Measurements from ENCODE around the gene ABHD12.
"Not testable (repeated sequence)": the region's sequence is repeated elsewhere in the genome, so short reads cannot be mapped to it uniquely, and the experiment has no call there.

The ABHD12 gene

DNA sequence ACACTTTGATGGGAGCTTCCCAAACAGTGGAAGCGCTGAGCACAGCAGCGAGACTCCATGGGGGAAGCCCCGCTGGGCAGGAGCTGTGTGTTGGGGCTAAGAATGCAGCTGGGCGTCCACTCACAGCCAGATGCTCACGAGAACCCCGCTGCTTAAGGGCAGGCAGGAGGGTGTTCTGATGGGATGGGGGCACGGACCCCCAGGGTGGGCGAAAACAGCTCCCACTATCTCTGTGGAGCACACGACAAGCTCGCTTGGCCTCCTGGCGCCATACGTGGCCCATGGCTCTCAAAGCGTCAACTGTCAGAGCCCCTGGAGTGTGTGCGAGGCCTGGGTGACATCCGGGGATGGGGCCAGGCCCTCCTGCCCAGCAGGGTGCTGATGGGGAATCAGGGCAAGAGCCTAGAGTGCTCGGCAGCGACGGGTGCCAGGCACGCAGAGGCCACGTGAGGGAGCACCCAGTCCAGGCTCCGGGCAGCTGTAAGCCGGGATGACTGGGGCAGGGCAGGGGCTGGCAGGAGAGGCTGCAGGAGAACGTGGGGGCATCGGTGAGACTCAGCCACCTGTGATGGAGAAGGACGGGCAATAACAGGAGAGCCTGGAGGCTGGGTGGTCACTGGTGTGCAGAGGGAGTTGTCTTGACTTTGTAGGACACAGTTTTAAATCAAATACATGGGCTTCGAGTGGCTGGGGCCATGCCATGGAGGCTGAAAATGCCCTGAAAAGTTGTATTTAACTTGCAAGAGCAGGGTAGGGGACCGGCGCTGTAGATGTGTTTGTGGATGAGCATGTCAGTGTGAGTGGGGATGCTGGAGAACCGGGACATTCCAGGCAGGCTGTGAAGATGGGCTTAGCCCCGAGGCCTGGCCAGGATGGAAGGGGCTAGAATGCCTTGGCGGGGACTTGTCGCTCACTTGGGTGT, 115.5 kb downstream of the ABHD12 start:
- DNase-seq = no peak

- DNase-seq = no peak
These were observed 116.2 kb downstream of the ABHD12 start for GRCh38 chr20:25274481-25274880.

DNA sequence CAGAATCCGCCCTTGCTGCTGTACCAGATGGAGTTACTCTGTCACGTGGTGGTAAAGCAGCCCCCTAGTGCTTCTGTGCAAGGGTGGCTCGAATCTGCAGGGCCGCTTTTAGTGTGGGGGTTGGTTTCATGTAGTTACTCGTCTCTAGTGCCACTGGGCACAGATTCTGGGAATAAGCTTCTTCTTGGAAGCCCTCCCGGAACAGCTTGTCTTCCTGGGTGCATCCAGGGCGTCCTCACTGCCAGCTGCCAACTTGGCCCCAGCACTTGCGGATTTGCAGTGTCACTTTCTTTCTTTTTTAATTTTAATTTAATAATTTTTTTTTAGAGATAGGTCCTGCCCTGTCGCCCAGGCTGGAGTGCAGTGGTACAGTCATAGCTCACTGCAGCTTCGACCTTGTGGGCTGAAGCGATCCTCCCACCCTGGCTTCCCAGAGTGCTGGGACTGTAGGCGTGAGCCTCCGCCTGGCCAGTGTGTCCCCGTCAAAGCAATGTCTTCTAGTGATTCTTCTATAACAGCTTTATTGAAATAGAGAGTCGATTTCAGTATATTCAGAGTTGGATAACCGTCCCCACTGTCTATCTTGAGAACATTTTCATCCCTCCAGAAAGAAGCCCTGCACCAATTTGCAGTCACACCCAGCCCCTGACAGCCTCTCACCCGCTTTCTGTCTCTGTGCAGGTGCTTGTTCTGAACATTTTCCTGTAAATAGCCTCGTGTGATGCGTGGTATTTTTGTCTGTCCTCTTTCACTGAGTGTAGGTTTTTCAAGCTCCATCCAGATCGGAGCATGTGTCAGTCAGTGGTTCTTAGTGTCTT, 116.9 kb downstream of the ABHD12 start:
- DNase-seq = no peak

DNA sequence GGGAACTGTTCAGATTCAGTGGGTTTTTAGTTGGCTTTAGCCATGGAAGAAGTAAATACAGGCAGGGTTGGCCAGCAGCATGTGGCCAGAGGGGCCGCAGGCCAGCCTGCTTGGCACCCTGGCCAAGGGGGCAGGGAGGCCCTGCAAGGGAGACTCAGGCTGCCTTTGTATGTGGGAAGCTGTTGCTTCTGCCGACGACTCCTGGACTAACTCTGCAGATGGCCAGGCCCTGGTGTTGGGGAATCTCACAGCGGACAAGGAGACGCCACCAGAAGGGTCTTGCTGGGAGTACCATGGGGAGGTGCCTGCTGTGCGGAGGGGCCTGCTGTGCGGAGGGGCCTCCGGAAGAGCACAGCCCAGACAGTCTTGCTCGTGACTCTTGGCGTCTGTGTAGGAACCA, 117.6 kb downstream of the ABHD12 start:
- no peak for DNase-seq

- no peak for DNase-seq
These were observed 118.2 kb downstream of the ABHD12 start for GRCh38 chr20:25272223-25273000.

- no peak for DNase-seq
These were observed 119.0 kb downstream of the ABHD12 start for GRCh38 chr20:25271486-25272222.

GRCh38 chr20:25270829-25271251, 119.8 kb downstream of the ABHD12 start:
- no peak for DNase-seq

GRCh38 chr20:25269833-25270170, 120.8 kb downstream of the ABHD12 start:
- no peak for DNase-seq

- DNase-seq = no peak
These were observed 121.4 kb downstream of the ABHD12 start for GRCh38 chr20:25269057-25269832.

GRCh38 chr20:25260770-25261437, 129.7 kb downstream of the ABHD12 start:
- DNase-seq = not testable (repeated sequence)

DNA sequence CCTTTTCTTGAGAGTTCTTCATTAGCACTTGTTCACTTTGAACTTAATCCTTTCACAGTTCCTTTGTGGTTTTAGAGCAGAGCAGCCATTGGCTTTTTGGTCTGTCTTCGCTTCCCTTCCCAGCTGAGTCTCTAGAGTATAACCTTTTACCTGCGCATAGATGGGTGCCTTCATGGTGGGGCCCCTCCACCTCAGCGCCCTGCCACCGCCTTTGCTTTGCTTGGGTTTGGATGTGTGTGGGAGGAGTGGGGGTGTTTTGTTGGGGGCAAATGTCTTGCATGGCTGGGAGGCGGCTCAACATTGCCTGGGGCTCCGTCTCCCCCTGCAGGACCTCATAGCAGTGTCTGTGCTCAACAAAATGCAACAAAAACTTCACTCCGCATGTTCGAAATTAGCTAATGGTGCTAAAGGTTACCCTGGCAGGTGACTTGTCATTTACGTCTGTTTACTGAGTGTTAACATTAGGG, 130.8 kb downstream of the ABHD12 start:
- no peak for DNase-seq

- no peak for DNase-seq
These were observed 131.3 kb downstream of the ABHD12 start for GRCh38 chr20:25259358-25259757.

DNA sequence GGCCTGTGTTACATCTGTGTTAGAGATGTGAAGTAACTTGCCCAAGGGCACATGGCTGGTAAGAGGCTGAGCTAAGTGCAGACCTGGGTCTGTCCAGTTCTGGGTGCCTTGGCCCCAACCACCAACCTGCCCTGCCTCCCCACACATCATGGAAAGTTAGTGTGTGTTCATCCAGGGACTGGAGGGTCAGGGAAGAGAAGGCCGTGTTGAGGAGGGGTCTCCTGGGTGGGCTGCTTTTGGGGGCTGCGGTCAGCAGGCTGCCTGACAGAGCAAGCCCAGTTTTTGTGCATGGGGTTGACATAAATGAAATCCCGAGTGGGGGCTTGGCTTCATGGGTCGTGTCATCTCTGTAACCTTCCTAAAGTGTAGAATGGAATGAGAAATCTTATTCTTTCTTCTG, 131.8 kb downstream of the ABHD12 start:
- DNase-seq = no peak

DNA sequence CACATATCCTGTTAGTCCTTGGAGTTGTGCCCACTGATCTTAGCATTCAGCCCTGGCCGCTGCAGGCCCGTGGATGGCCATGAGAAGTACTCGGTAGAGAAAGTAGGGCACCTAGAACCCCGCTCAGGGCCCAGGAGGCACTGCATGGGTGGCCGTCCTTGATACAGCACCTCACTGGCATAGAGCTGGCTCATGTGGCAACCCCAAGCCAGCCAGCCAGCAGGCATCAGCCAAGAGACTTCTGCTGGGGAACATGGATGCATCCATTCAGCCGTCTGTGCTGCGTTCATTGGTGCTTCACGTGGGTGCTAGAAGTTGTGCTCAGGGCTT, 132.2 kb downstream of the ABHD12 start:
- DNase-seq = no peak

DNA sequence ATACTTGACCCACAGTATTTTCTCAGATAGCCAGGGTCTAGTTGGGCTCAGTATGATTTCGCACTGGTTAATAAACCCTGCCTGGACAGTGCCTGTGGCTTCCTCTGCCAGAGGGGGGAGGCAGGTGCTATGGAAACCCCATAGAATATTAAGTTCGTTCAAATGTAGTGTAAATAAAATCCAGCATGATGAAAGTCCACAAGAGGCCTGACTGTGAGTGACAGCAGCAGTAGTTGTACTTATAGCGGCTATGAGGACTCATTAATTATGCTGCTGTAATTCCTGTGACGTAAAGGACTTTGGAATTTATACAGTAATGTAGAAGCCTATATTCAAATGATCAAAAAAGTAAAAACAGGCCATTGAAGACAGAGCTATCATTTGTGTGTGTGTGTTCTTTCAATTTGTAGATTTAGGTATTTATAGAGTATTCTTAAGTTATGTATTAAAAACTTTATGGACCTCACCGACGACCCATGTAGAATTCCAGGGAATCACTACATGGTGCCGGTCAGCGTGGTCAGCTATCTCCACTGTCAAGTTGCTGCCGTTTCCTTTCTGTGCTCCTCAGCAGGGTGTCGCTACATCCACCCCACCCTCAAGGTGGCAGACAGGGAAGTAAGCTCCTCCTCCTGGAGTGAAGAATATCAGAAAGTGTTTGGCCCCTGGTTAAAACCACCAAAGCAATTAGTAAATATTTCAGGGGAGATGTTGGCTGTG, 132.7 kb downstream of the ABHD12 start:
- no peak for DNase-seq

- DNase-seq = no peak
These were observed 133.5 kb downstream of the ABHD12 start for GRCh38 chr20:25257130-25257529.

DNA sequence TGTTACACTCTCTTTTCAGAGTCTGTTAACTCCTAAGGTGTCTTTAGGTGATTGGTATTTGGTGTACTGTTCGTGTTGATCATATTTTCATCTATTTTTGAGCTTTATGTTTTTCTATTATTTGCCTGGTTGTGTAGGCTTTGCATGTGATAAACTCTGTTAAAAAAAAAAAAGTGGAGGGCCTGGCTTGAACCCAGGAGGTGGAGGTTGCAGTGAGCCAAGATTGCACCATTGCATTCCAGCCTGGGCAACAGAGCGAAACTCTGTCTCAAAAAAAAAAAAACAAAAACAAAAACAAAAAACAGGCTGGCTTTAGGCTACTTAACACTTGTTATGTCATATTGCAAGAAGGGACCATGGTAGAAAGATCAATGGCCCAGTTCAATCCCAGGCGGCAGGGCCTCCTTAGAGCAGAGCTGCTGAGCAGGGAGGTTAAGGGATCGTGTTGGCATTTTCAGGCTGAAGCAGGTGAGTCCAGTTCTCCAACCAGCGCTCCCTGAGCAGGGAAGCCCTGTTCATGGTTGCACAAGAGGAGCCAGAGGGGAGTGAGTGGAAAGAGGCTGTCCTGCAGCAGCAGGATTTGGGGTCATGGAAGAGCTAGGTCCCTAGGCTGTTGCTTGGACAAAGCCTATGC, 134.3 kb downstream of the ABHD12 start:
- no peak for DNase-seq

- DNase-seq = no peak
These were observed 135.5 kb downstream of the ABHD12 start for GRCh38 chr20:25254986-25255680.

- no peak for DNase-seq
These were observed 136.1 kb downstream of the ABHD12 start for GRCh38 chr20:25254571-25254970.

Measured in hematopoietic multipotent progenitor cell treated with erythropoietin and hydrocortisone succinate and interleukin-3 and kit ligand, for 4 days (in vitro differentiated cells).